Epithelial cell of proximal tubule (primary cell): ENCODE results near the gene C1orf94. TPM values are rescaled to one million over a fixed set of nuclear protein-coding genes. Genes with fewer than 3 reads are reported as not detected.

Experiments
- DNase-seq: peaks from one replicate; pipeline ENCODE4 v3.0.0-alpha.2; 2011; ENCODE audit warnings: low read depth
- H3K4me3 ChIP-seq: 2 replicates; pipeline ENCODE4 v1.5.1; 2011; ENCODE audit warnings: low read depth, mild to moderate bottlenecking, low read length
- total RNA-seq: library from RNA; depleted of rRNA; stranded (reverse); fragments of >200 nt; gene quantifications from 2 replicates; pipeline ENCODE4 v1.2.3, GENCODE V29; 2015
- TF ChIP-seq, protein P1 (sequence below): conservative IDR thresholded peaks from 2 replicates; pipeline ENCODE4 v1.5.1; 2012; ENCODE audit warnings: low read depth, mild to moderate bottlenecking, low read length

Gene C1orf94
- total RNA-seq, 1 donor from 2014 or later, result not detected

DNA sequence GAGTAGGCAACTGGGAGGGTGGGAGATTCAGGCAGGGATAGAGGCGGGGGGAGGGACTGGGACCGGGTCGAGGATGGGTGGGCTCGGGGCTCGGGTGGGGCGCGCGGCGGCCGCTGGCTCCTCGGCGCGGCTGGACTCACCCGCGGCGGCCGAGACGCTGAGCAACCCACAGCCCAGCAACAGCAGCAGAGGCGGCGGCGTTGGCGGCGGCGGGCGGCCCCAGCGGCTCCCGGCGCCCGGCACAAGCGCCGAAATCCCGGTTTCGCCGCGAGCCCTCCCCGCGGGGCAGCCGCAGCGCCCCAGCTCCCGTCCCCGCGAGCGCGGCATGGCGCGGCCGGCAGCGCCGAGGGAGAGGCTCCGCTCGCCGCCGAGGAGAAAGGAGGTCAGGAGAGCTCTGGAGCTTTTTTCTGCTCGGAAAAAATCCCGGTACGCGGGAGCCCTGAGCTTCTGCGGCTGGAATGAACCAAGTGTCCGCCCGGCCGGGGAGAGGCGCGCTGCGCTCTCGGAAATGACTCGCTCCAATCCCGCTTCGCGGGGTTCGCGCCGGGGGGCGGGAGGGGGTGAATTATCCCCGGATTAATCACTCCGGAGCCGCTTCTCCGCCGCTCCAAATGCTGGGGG, 11.8 kb upstream of the C1orf94 start, which contains the start of gene CSMD2:
TSS of gene CSMD2 (minus strand) at position 460 of the 621 bp plus-strand sequence. CDS start at position 327, 133 bp downstream.
- no peak for DNase-seq
- peak within 1 kb of the TSS; percentile 50 for H3K4me3 ChIP-seq
- TF ChIP-seq, protein P1, sequence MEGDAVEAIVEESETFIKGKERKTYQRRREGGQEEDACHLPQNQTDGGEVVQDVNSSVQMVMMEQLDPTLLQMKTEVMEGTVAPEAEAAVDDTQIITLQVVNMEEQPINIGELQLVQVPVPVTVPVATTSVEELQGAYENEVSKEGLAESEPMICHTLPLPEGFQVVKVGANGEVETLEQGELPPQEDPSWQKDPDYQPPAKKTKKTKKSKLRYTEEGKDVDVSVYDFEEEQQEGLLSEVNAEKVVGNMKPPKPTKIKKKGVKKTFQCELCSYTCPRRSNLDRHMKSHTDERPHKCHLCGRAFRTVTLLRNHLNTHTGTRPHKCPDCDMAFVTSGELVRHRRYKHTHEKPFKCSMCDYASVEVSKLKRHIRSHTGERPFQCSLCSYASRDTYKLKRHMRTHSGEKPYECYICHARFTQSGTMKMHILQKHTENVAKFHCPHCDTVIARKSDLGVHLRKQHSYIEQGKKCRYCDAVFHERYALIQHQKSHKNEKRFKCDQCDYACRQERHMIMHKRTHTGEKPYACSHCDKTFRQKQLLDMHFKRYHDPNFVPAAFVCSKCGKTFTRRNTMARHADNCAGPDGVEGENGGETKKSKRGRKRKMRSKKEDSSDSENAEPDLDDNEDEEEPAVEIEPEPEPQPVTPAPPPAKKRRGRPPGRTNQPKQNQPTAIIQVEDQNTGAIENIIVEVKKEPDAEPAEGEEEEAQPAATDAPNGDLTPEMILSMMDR, result no peak

GRCh38 chr1:34165422-34165921, 11.2 kb upstream of the C1orf94 start:
- peak overlapping the region; percentile 37 for H3K4me3 ChIP-seq
- DNase-seq, result no peak

DNA sequence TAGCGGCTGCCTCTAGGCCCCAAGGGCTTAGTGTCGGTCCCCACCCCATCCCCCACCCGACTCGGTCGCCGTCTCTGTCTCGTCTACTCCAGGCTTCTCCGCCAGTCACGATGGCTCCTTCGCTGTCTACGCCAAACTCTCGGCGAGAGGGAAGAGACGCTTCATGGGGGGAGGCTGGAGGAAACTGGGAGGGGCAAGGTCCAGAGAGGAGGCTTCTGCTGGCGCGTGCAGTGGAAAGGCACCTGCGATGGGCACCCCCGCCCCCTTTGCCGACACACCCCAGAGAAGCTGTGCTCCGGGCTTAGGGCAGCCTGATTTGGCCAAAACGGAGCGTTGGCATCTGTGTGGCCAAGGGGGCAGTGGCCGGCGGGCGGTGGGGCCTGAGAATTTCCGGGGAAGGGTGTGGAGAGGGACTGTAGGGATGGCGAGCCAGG, 10.5 kb upstream of the C1orf94 start:
- TF ChIP-seq, protein P1, result no peak
- no peak overlapping the region for H3K4me3 ChIP-seq
- DNase-seq, result no peak

More at GRCh38 chr1:34165422-34165921, 11.2 kb upstream of the C1orf94 start:
- TF ChIP-seq, protein P1, result no peak

GRCh38 chr1:34166625-34167361, 9.9 kb upstream of the C1orf94 start:
- no peak for DNase-seq
- H3K4me3 ChIP-seq, result no peak overlapping the region
- TF ChIP-seq, protein P1, result no peak

DNA sequence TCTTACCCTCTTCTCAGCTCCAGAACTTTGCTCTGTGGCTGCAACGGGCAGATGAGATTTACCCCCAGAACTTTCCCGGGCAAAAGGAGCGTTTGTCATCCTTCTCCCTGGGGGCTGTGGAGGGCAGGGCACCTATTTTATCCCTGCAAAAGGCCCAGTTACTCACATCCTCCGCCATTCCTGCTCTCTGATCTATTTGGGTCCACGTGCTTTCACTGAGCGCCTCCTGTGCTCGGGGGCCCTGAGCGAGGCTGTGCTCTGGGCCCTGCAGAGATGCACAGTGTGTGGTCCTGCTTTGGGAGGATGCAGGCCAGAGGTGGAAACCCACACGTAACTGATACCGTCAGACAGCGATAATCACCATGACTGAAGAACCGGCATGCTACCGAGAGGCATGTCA, 9.3 kb upstream of the C1orf94 start:
- TF ChIP-seq, protein P1, result no peak
- no peak overlapping the region for H3K4me3 ChIP-seq
- no peak for DNase-seq

GRCh38 chr1:34175744-34176143, 963 bp upstream of the C1orf94 start:
- TF ChIP-seq, protein P1, result no peak
- no peak for DNase-seq
- H3K4me3 ChIP-seq, result no peak overlapping the region
